ENCODE data around the gene ERLEC1. TPM values are rescaled to one million over a fixed set of nuclear protein-coding genes. Genes with fewer than 3 reads are reported as not detected.

ERLEC1 gene
- total RNA-seq, 4 donors from 2014 or later = 54.1 to 138 (median 83.2) TPM

- Histone ChIP-seq H3K4me1 (peaks cover 3 to 6% of the 10 kb centered on the region in 2 donors), H3K27me3 (no peaks in the 10 kb centered on the region), H3K9me3 (no peaks in the 10 kb centered on the region), H3K4me3 (replicated peaks in 1 of 3) (no peak overlapping the region), H3K36me3 (peaks cover 3 to 9% of the 10 kb centered on the region in 2 donors), H3K27ac (no peak overlapping the region)
- WGBS, 2 donors = 96 to 100% methylated on average over 2 of the region's 2 CpGs
- DNase-seq = no peak
- TF ChIP-seq POLR2A (IDR thresholded peaks at IDR 0.05) = no peak
- TF ChIP-seq, protein P1, sequence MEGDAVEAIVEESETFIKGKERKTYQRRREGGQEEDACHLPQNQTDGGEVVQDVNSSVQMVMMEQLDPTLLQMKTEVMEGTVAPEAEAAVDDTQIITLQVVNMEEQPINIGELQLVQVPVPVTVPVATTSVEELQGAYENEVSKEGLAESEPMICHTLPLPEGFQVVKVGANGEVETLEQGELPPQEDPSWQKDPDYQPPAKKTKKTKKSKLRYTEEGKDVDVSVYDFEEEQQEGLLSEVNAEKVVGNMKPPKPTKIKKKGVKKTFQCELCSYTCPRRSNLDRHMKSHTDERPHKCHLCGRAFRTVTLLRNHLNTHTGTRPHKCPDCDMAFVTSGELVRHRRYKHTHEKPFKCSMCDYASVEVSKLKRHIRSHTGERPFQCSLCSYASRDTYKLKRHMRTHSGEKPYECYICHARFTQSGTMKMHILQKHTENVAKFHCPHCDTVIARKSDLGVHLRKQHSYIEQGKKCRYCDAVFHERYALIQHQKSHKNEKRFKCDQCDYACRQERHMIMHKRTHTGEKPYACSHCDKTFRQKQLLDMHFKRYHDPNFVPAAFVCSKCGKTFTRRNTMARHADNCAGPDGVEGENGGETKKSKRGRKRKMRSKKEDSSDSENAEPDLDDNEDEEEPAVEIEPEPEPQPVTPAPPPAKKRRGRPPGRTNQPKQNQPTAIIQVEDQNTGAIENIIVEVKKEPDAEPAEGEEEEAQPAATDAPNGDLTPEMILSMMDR (IDR thresholded peaks at IDR 0.05) = no peak
- intact Hi-C loops (cut with DNase I) = no loop called here
These were observed 67.8 kb downstream of the ERLEC1 start for GRCh38 chr2:53854678-53855077.

DNA sequence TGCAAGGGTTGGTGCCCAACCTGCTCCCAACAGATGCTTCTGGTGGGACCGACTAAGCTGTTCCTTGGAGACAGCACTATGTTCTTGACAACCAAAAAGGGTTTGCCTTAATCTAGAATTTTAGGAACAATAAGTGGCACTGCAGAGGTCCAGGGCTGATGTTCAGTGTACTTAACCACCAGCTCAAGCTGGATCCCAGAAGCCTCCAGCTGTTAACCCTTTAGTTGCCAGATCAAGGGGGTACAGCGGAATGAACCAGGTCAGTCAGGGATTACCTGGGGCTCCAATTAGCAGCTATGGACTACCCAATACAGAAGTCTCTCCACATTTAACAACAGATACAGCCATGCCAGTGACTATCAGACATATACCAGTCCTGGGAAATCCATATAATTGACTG is 69.4 kb downstream of the ERLEC1 start:
- no peak for TF ChIP-seq POLR2A (IDR thresholded peaks at IDR 0.05)
- TF ChIP-seq, protein P1 (IDR thresholded peaks at IDR 0.05) = no peak
- Histone ChIP-seq H3K36me3 (peaks cover 3 to 9% of the 10 kb centered on the region in 2 donors), H3K27me3 (no peaks in the 10 kb centered on the region), H3K27ac (no peak overlapping the region), H3K9me3 (no peaks in the 10 kb centered on the region), H3K4me3 (replicated peaks in 1 of 3) (no peak overlapping the region), H3K4me1 (peaks cover 6% of the 10 kb centered on the region in 2 donors)
- intact Hi-C loops (cut with DNase I) = no loop called here
- DNase-seq = no peak
- WGBS, 2 donors = 79 to 82% methylated on average over 2 of the region's 2 CpGs

- peaks cover 6% of the 10 kb centered on the region in 2 donors for H3K4me1 ChIP-seq
- DNase-seq = peak; percentile 72
- H3K4me3 ChIP-seq (replicated peaks in 1 of 3) = peak within 1 kb of the TSS in 2 of 3 donors; percentile 37 to 43
- WGBS, 2 donors = 29 to 42% methylated on average over 22 to 42 of the region's 72 CpGs
- H3K9me3 ChIP-seq = no peaks in the 10 kb centered on the region
- intact Hi-C loops (cut with DNase I) = no loop called here
- peak within 1 kb of the TSS; percentile 36 to 52 (median 45) for H3K27ac ChIP-seq
- H3K27me3 ChIP-seq = no peaks in the 10 kb centered on the region
- H3K36me3 ChIP-seq = peaks cover 0 to 6% of the 10 kb centered on the region in 2 donors
- TF ChIP-seq POLR2A (IDR thresholded peaks at IDR 0.05) = no peak
- TF ChIP-seq, protein P1 (IDR thresholded peaks at IDR 0.05) = peak in 1 of 6 experiments; percentile 29
These were observed 72.7 kb downstream of the ERLEC1 start, which contains the start of gene GPR75 for GRCh38 chr2:53859206-53860181. GPR75 (minus strand) TSS chr2:53859967; CDS start chr2:53854756, 5,211 bp downstream.

DNA sequence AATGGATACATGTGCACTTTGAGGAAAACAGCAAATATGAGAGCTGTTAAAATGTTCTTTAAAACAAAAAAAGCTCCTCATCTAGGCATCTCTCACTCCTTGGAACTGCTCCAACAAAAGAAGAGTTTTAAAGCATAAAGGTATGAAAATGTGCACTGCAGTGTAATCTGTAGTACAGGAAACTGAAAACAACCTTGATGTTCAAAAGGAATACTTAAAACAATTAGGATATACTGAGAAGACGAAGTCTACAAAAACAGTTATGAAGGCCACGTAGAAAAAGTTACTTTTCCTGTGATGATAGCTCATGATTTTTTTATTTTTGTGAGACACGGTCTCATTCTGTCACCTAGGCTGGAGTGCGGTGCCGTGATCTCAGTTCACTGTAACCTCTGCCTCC is 75.0 kb downstream of the ERLEC1 start:
- intact Hi-C loops (cut with DNase I) = no loop called here
- WGBS, 2 donors = 94 to 95% methylated on average over 5 of the region's 5 CpGs
- Histone ChIP-seq H3K4me1 (peaks cover 6% of the 10 kb centered on the region in 2 donors), H3K27ac (no peak overlapping the region), H3K4me3 (replicated peaks in 1 of 3) (no peak overlapping the region), H3K9me3 (no peaks in the 10 kb centered on the region), H3K27me3 (no peaks in the 10 kb centered on the region), H3K36me3 (peaks cover 11 to 26% of the 10 kb centered on the region in 2 donors)
- no peak for DNase-seq
- TF ChIP-seq, protein P1 (IDR thresholded peaks at IDR 0.05) = no peak
- no peak for TF ChIP-seq POLR2A (IDR thresholded peaks at IDR 0.05)

Data from thyroid gland (tissue), 4 donors.